Measurements from ENCODE around the gene RPN2.

DNA sequence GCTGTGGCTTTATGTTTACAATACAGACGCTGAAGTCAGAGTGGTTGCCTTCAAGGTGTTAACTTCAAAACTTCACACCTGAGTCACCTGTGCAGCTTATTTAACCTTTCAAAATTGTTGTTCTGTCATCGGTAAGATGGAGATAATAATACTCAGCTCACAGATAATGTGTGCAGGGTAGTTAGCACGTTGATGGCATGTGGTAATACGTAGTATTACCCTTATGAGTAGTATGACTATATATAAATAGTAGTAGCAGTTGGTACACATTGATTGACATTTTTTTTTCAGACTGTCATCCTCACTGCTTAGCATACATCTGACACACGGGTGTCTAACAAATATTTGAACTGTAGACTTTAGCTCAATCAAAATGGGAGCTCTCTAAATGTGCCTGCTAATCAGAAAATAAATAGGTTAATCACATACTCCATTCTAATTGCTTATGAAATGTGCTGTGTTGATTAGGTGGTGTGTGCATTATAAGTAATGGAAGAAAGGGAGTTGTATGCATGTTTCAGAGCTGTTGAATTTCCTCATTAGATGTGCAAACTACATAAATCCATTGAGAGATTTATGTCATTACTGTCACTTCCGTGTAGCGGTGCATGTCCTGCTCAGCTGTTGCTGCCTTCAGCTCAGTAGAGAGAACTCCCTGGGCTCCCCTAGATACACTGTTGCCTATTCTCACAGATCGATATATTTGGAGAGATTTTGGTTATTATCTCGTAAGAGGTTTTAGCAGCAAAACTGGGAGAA, 11.4 kb downstream of the RPN2 start:
- TF ChIP-seq, protein P1, sequence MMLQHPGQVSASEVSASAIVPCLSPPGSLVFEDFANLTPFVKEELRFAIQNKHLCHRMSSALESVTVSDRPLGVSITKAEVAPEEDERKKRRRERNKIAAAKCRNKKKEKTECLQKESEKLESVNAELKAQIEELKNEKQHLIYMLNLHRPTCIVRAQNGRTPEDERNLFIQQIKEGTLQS (IDR thresholded peaks at IDR 0.05), result no peak
- no peak for TF ChIP-seq EZH2 (IDR thresholded peaks at IDR 0.05)
- no peak for TF ChIP-seq EZH2phosphoT487 (IDR thresholded peaks at IDR 0.05; ENCODE audit: borderline replicate concordance)
- no peak for TF ChIP-seq ELF1 (IDR thresholded peaks at IDR 0.05; ENCODE audit: borderline replicate concordance, low read depth)
- TF ChIP-seq, protein P2, sequence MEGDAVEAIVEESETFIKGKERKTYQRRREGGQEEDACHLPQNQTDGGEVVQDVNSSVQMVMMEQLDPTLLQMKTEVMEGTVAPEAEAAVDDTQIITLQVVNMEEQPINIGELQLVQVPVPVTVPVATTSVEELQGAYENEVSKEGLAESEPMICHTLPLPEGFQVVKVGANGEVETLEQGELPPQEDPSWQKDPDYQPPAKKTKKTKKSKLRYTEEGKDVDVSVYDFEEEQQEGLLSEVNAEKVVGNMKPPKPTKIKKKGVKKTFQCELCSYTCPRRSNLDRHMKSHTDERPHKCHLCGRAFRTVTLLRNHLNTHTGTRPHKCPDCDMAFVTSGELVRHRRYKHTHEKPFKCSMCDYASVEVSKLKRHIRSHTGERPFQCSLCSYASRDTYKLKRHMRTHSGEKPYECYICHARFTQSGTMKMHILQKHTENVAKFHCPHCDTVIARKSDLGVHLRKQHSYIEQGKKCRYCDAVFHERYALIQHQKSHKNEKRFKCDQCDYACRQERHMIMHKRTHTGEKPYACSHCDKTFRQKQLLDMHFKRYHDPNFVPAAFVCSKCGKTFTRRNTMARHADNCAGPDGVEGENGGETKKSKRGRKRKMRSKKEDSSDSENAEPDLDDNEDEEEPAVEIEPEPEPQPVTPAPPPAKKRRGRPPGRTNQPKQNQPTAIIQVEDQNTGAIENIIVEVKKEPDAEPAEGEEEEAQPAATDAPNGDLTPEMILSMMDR (IDR thresholded peaks at IDR 0.05 in 2 of 3, conservative IDR thresholded peaks at IDR 0.05 in 1 of 3; ENCODE audit: borderline replicate concordance in 1 of 3, insufficient read depth in 1 of 3, low read depth in 2 of 3, low read length in 2 of 3), result no peak
- TF ChIP-seq POLR2AphosphoS5 (IDR thresholded peaks at IDR 0.05; ENCODE audit: low read depth, low read length), result no peak
- no peak for TF ChIP-seq CEBPB (IDR thresholded peaks at IDR 0.05; ENCODE audit: low read depth)
- TF ChIP-seq, protein P3, sequence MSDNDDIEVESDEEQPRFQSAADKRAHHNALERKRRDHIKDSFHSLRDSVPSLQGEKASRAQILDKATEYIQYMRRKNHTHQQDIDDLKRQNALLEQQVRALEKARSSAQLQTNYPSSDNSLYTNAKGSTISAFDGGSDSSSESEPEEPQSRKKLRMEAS (IDR thresholded peaks at IDR 0.05), result no peak
- TF ChIP-seq RAD21 (IDR thresholded peaks at IDR 0.05; ENCODE audit: low read depth), result no peak
- no peak for TF ChIP-seq YY1 (IDR thresholded peaks at IDR 0.05; ENCODE audit: extremely low read depth, insufficient replicate concordance, low read depth, low read length)
- TF ChIP-seq POLR2A (IDR thresholded peaks at IDR 0.05; ENCODE audit: borderline replicate concordance, extremely low read depth, insufficient read depth, insufficient read length), result no peak

All from HCT116 (cell line).